Keratinocyte (primary cell): Measurements from ENCODE around the gene PLXNA2. TPM values are rescaled to one million over a fixed set of nuclear protein-coding genes. Genes with fewer than 3 reads are reported as not detected.

Source experiments
- DNase-seq: peaks from one replicate; pipeline ENCODE4 v3.0.0-alpha.2; 2011; ENCODE audit warnings: low read depth, missing footprints, low spot score
- FAIRE-seq: peaks from 2 replicates; lab custom pipeline; 2011; peaks lifted over from hg19 to GRCh38; lab: Jason Lieb, UNC
- H2AFZ ChIP-seq: 2 replicates; pipeline ENCODE4 v1.6.0; 2012; ENCODE audit warnings: low read length, control low read depth, inconsistent platforms; ENCODE audit not compliant: control insufficient read depth
- H3K27ac ChIP-seq: 2 replicates; pipeline ENCODE4 v1.5.1; 2011; ENCODE audit warnings: low read length; ENCODE audit not compliant: control insufficient read depth, insufficient read depth
- H3K27me3 ChIP-seq: 3 replicates; pipeline ENCODE4 v1.6.0; 2011; ENCODE audit warnings: low read length; ENCODE audit not compliant: control insufficient read depth, insufficient read depth; ENCODE audit errors: extremely low read depth
- H3K36me3 ChIP-seq, 2 experiments: 2 replicates in 1 of 2; 3 replicates in 1 of 2; pipeline ENCODE4 v1.5.1; 2011; ENCODE audit warnings: low read length in 2 of 2, mild to moderate bottlenecking in 1 of 2; ENCODE audit not compliant: control insufficient read depth in 2 of 2, insufficient read depth in 2 of 2; ENCODE audit errors: extremely low read depth in 1 of 2
- H3K4me1 ChIP-seq: 3 replicates; pipeline ENCODE4 v1.5.1; 2011; ENCODE audit warnings: low read length; ENCODE audit not compliant: control insufficient read depth, insufficient read depth; ENCODE audit errors: extremely low read depth
- H3K4me2 ChIP-seq: 3 replicates; pipeline ENCODE4 v1.6.0; 2011; ENCODE audit warnings: low read depth, low read length; ENCODE audit not compliant: control insufficient read depth, insufficient read depth; ENCODE audit errors: extremely low read depth
- H3K4me3 ChIP-seq, 3 experiments: fragments of 200-600 bp in 1 of 3; sonication (generic) in 1 of 3; 2 replicates in 2 of 3; 3 replicates in 1 of 3; pipeline ENCODE4 v1.5.1; 2011 to 2016; ENCODE audit warnings: low read length in 3 of 3, mild to moderate bottlenecking in 3 of 3, control low read depth in 2 of 3, inconsistent platforms in 1 of 3, low read depth in 1 of 3, mixed read lengths in 1 of 3, mixed run types in 1 of 3, moderate library complexity in 1 of 3; ENCODE audit not compliant: control insufficient read depth in 2 of 3, insufficient read depth in 2 of 3; ENCODE audit errors: extremely low read depth in 1 of 3
- H3K79me2 ChIP-seq: 2 replicates; pipeline ENCODE4 v1.6.0; 2012; ENCODE audit warnings: low read length; ENCODE audit not compliant: control insufficient read depth, insufficient read depth
- H3K9ac ChIP-seq: 3 replicates; pipeline ENCODE4 v1.6.0; 2011; ENCODE audit warnings: low read length; ENCODE audit not compliant: control insufficient read depth, insufficient read depth; ENCODE audit errors: extremely low read depth
- H3K9me1 ChIP-seq: 3 replicates; pipeline ENCODE4 v1.6.0; 2011; ENCODE audit warnings: low read length; ENCODE audit not compliant: control insufficient read depth, insufficient read depth; ENCODE audit errors: extremely low read depth
- H3K9me3 ChIP-seq: 2 replicates; pipeline ENCODE4 v1.5.1; 2012; ENCODE audit warnings: low read depth, low read length; ENCODE audit not compliant: control insufficient read depth
- H4K20me1 ChIP-seq: 3 replicates; pipeline ENCODE4 v1.6.0; 2011; ENCODE audit warnings: low read length; ENCODE audit not compliant: control insufficient read depth, insufficient read depth; ENCODE audit errors: extremely low read depth
- CTCF ChIP-seq, 3 experiments: IDR thresholded peaks in 1 of 3; conservative IDR thresholded peaks in 1 of 3; optimal IDR thresholded peaks in 1 of 3; 2 replicates in 2 of 3; 3 replicates in 1 of 3; pipeline versions ENCODE3 to v1.5.1; 2011; ENCODE audit warnings: low read length in 3 of 3, mild to moderate bottlenecking in 3 of 3, moderate library complexity in 2 of 3, control low read depth in 1 of 3, inconsistent platforms in 1 of 3; ENCODE audit not compliant: insufficient read depth in 2 of 3; ENCODE audit errors: extremely low read depth in 1 of 3
- EZH2 ChIP-seq: IDR thresholded peaks from one replicate; pipeline ENCODE4 v1.6.1; 2012; ENCODE audit warnings: inconsistent platforms, mild to moderate bottlenecking, low read length, moderate library complexity
- dilution Hi-C: fragments of 300-500 bp; cut with MboI; formaldehyde crosslinking; loops from one replicate; pipeline ENCODE4 v1.7.0; 2020; ENCODE audit warnings: low sequenced_read_pairs; ENCODE audit not compliant: extremely low pct_ligation_motif_present
- polyA plus RNA-seq, 5 experiments: library from polyadenylated mRNA; depleted of rRNA in 3 of 5; stranded (reverse) in 3 of 5; stranded (forward) in 1 of 5; unstranded in 1 of 5; fragments of >200 nt; gene quantifications; 1 replicate in 1 of 5; 2 replicates in 3 of 5; 3 replicates in 1 of 5; pipeline versions ENCODE4 v1.2.1 to v1.2.3, GENCODE V29; 2011 to 2012; ENCODE audit warnings: missing spikeins in 2 of 5, low read depth in 1 of 5, low replicate concordance in 1 of 5

Gene PLXNA2
- polyA plus RNA-seq, 1 donor (not counting 4 experiments of a cell fraction or from before 2014, with no cell fraction given), result 6.7 TPM

GRCh38 chr1:208178091-208178529, 66.1 kb downstream of the PLXNA2 start:
- Histone ChIP-seq H3K4me1 (peaks cover 21% of the 10 kb centered on the region), H3K9me3 (no peaks in the 10 kb centered on the region), H3K27ac (no peak overlapping the region), H3K9me1 (no peaks in the 10 kb centered on the region), H3K9ac (no peak overlapping the region), H3K27me3 (no peaks in the 10 kb centered on the region), H3K4me2 (no peak overlapping the region), H4K20me1 (no peaks in the 10 kb centered on the region), H3K36me3 (peaks cover 0 to 20% of the 10 kb centered on the region in 2 experiments), H3K4me3 (no peak overlapping the region), H2AFZ (no peak overlapping the region), H3K79me2 (no peaks in the 10 kb centered on the region)
- dilution Hi-C loops, result no loop called here
- no peak for TF ChIP-seq CTCF (optimal IDR thresholded peaks at IDR 0.05 in 1 of 3, IDR thresholded peaks at IDR 0.05 in 1 of 3, conservative IDR thresholded peaks at IDR 0.05 in 1 of 3; ENCODE audit: extremely low read depth in 1 of 3, insufficient read depth in 2 of 3, low read length in 3 of 3)
- no peak for TF ChIP-seq EZH2
- DNase-seq, result no peak
- FAIRE-seq, result no peak

GRCh38 chr1:208177656-208178055, 66.5 kb downstream of the PLXNA2 start:
- Histone ChIP-seq H3K4me3 (no peak overlapping the region), H3K9me1 (no peaks in the 10 kb centered on the region), H4K20me1 (no peaks in the 10 kb centered on the region), H3K4me2 (no peak overlapping the region), H3K27me3 (no peaks in the 10 kb centered on the region), H3K9me3 (no peaks in the 10 kb centered on the region), H3K9ac (no peak overlapping the region), H3K27ac (no peak overlapping the region), H3K79me2 (no peaks in the 10 kb centered on the region), H2AFZ (no peak overlapping the region), H3K36me3 (peaks cover 0 to 20% of the 10 kb centered on the region in 2 experiments), H3K4me1 (peaks cover 21% of the 10 kb centered on the region)
- TF ChIP-seq EZH2 (no peak), CTCF (optimal IDR thresholded peaks at IDR 0.05 in 1 of 3, IDR thresholded peaks at IDR 0.05 in 1 of 3, conservative IDR thresholded peaks at IDR 0.05 in 1 of 3; ENCODE audit: extremely low read depth in 1 of 3, insufficient read depth in 2 of 3, low read length in 3 of 3) (no peak)
- FAIRE-seq (peak; percentile 32), DNase-seq (no peak)
- dilution Hi-C loops, result no loop called here
